Cardiac muscle cell (in vitro differentiated cells and primary cell): ENCODE results near the gene KIF4B. TPM values are rescaled to one million over a fixed set of nuclear protein-coding genes. Genes with fewer than 3 reads are reported as not detected.

Source experiments
- DNase-seq, 2 donors: peaks; one replicate each; pipeline versions ENCODE4 v3.0.0 to v3.0.0-alpha.2; 2010 to 2017; ENCODE audit warnings: low read depth in 1 of 2, low spot score in 1 of 2
- H3K27ac ChIP-seq: fragments of 200-600 bp; sonication (generic); 2 replicates; pipeline ENCODE4 v1.5.1; 2016
- H3K27me3 ChIP-seq: fragments of 200-600 bp; sonication (generic); 2 replicates; pipeline ENCODE4 v1.6.0; 2016; ENCODE audit warnings: control low read depth
- H3K36me3 ChIP-seq: fragments of 200-600 bp; sonication (generic); 2 replicates; pipeline ENCODE4 v1.5.1; 2016; ENCODE audit warnings: control low read depth
- H3K4me1 ChIP-seq: fragments of 200-600 bp; sonication (generic); 2 replicates; pipeline ENCODE4 v1.8.1; 2017; ENCODE audit warnings: low read depth, mild to moderate bottlenecking, mixed run types
- H3K4me3 ChIP-seq: fragments of 200-600 bp; sonication (generic); 2 replicates; pipeline ENCODE4 v1.5.1; 2016; ENCODE audit warnings: mild to moderate bottlenecking
- H3K9me3 ChIP-seq: fragments of 200-600 bp; sonication (generic); 2 replicates; pipeline ENCODE4 v1.5.1; 2017; ENCODE audit warnings: low read depth, mild to moderate bottlenecking, control low read depth
- polyA plus RNA-seq: library from polyadenylated mRNA; unstranded; fragments of >200 nt; fragmentation: Nextera tagmentation; extraction: Ambion mirVana; gene quantifications from 2 replicates; pipeline ENCODE4 v1.2.1, GENCODE V29; 2016
- total RNA-seq: library from RNA; depleted of rRNA; stranded (reverse); fragments of >200 nt; gene quantifications from 2 replicates; pipeline ENCODE4 v1.2.3, GENCODE V29; 2016
- TF ChIP-seq, protein P1 (sequence below): IDR thresholded peaks from 2 replicates; pipeline ENCODE4 v1.5.1; 2012; ENCODE audit warnings: low read depth, mild to moderate bottlenecking, low read length

KIF4B gene
- total and polyA plus RNA-seq, 2 experiments from 2014 or later = not detected

DNA sequence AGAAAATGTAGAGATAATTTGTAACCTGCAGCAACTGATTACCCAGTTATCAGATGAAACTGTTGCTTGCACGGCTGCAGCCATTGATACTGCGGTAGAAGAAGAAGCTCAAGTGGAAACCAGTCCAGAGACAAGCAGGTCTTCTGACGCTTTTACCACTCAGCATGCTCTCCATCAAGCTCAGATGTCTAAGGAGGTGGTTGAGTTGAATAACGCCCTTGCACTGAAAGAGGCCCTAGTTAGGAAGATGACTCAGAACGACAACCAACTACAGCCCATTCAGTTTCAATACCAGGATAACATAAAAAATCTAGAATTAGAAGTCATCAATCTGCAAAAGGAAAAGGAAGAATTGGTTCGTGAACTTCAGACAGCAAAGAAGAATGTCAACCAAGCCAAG, 1.7 kb downstream of the KIF4B start:
- Histone ChIP-seq H3K36me3 (no peaks in the 10 kb centered on the region), H3K27me3 (no peaks in the 10 kb centered on the region), H3K4me3 (no peak overlapping the region), H3K9me3 (no peaks in the 10 kb centered on the region), H3K4me1 (no peaks in the 10 kb centered on the region), H3K27ac (no peak overlapping the region)
- no peak for DNase-seq
- TF ChIP-seq, protein P1, sequence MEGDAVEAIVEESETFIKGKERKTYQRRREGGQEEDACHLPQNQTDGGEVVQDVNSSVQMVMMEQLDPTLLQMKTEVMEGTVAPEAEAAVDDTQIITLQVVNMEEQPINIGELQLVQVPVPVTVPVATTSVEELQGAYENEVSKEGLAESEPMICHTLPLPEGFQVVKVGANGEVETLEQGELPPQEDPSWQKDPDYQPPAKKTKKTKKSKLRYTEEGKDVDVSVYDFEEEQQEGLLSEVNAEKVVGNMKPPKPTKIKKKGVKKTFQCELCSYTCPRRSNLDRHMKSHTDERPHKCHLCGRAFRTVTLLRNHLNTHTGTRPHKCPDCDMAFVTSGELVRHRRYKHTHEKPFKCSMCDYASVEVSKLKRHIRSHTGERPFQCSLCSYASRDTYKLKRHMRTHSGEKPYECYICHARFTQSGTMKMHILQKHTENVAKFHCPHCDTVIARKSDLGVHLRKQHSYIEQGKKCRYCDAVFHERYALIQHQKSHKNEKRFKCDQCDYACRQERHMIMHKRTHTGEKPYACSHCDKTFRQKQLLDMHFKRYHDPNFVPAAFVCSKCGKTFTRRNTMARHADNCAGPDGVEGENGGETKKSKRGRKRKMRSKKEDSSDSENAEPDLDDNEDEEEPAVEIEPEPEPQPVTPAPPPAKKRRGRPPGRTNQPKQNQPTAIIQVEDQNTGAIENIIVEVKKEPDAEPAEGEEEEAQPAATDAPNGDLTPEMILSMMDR = no peak

DNA sequence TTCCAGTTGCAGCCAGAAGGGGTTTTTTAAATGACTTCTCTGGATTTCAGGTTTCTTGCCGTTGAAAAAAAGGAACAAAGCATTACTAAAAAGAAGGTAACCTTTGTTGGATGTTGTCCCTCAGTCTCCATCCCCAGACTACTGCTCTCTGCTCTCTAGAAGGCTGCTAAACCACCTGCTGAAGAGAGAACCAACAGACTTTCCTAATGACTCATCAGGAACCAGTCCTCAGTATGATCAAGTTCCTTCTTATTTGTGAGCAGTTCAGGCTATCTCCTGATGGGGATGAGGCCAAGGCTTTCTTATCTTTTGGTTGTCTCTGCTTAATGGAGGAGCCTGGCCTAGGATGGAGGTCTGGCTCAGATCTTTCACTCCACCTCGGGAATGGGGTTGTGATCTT, 4.1 kb downstream of the KIF4B start:
- no peaks in the 10 kb centered on the region for H3K36me3 ChIP-seq
- no peaks in the 10 kb centered on the region for H3K9me3 ChIP-seq
- H3K4me1 ChIP-seq = no peaks in the 10 kb centered on the region
- no peaks in the 10 kb centered on the region for H3K27me3 ChIP-seq
- no peak overlapping the region for H3K4me3 ChIP-seq
- TF ChIP-seq, protein P1 = no peak
- H3K27ac ChIP-seq = no peak overlapping the region
- DNase-seq = no peak

DNA sequence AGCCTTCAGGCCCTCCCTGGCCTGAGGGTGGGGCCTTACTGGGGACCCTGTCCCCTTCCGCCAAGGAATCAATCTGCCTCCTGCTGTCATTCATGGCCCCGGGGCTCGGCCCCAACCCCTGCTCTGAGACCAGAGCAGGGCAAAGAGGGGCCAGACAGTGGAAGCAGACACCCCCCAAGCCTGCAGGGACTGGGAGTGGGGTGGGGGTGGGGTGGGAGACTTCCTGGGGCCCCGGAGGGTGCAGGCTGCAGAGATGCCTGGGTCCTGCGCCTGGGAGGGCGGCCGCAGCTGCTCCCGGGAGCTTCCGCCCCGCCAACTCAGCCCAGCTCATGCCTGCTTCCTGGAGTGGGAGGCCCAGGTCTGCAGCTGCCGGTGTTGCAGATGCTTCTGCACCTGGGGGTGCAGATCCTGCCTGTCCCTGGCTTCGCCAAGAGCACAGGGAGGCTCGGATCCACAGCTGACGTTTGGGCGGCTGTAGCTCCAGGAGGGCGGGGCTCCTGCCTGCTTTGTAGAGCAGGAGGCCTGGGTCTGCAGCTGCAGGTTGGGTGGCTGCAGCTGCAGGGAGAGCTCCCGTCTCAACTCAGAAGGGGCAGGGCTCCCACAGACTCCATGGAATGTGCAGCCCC, 6.2 kb downstream of the KIF4B start:
- Histone ChIP-seq H3K9me3 (no peaks in the 10 kb centered on the region), H3K4me1 (no peaks in the 10 kb centered on the region), H3K27ac (no peak overlapping the region), H3K27me3 (no peaks in the 10 kb centered on the region), H3K4me3 (no peak overlapping the region), H3K36me3 (no peaks in the 10 kb centered on the region)
- TF ChIP-seq, protein P1 = no peak
- DNase-seq = no peak

DNA sequence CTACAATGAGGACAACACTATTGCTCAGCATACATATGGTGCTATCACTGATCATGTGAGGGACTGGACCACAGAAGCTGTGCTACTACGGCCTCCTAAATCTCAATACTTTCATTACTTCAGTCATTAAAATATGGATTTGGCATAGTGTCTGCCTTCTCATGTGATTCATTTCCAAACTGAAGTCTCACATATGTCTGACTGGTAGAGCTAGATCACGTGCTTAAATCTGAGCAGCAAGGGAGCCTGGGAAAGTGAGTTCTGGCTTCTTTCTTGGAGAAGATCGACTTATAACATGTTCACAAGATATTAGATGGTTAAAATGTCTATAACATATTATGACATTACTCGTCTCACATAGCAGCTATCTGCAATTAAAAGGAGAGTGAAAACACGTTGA, 8.3 kb downstream of the KIF4B start:
- H3K4me3 ChIP-seq = no peak overlapping the region

DNA sequence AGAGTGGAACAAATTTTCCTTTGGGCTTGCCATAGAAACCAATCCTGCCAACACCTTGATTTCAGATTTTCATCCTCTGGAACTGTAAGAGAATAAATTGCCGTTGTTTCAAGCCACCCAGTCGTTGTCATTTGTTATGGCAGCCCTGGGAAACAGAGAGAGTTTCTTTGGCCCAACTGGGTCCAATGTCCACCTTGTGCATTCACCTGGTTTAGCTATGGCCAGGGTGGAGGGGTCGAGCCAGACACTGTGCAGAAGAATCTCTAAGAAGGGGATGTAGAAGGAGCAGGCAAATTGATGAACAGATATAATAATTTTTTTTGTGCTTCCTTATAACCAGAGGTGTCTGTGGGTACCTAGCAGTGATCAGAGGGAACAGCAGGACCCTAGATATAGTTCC, 9.8 kb downstream of the KIF4B start:
- no peak overlapping the region for H3K4me3 ChIP-seq
- no peak for DNase-seq
- TF ChIP-seq, protein P1 = no peak
- no peaks in the 10 kb centered on the region for H3K4me1 ChIP-seq
- H3K27me3 ChIP-seq = no peaks in the 10 kb centered on the region
- no peaks in the 10 kb centered on the region for H3K9me3 ChIP-seq
- H3K36me3 ChIP-seq = no peaks in the 10 kb centered on the region
- H3K27ac ChIP-seq = no peak overlapping the region

More for the DNA sequence above, 8.3 kb downstream of the KIF4B start:
- H3K36me3 ChIP-seq = no peaks in the 10 kb centered on the region
- H3K9me3 ChIP-seq = no peaks in the 10 kb centered on the region
- no peaks in the 10 kb centered on the region for H3K4me1 ChIP-seq
- H3K27ac ChIP-seq = no peak overlapping the region
- no peak for DNase-seq
- TF ChIP-seq, protein P1 = no peak
- no peaks in the 10 kb centered on the region for H3K27me3 ChIP-seq
